Gastroesophageal sphincter (tissue), 4 donors: ENCODE data around the gene PHLDB1. TPM values are rescaled to one million over a fixed set of nuclear protein-coding genes. Genes with fewer than 3 reads are reported as not detected.

Experiments
- ATAC-seq: fragments of 150-250 bp; one replicate; pipeline ENCODE4 v1.9.1; 2016; ENCODE audit warnings: mild to moderate bottlenecking, moderate library complexity
- H3K27ac ChIP-seq, 4 donors: fragments of 200-600 bp; sonication (generic) in 3 of 4; 1 replicate in 3 of 4; 2 replicates in 1 of 4; pipeline ENCODE4 v1.5.1; 2016 to 2019
- H3K27me3 ChIP-seq: fragments of 200-600 bp; sonication (generic); one replicate; pipeline ENCODE4 v1.5.1; 2019
- H3K36me3 ChIP-seq, 2 donors: fragments of 200-600 bp; sonication (generic); one replicate each; pipeline ENCODE4 v1.5.1; 2019; ENCODE audit warnings: control low read depth in 1 of 2
- H3K4me1 ChIP-seq, 3 donors: fragments of 200-600 bp; sonication (generic); 1 replicate in 2 of 3; 2 replicates in 1 of 3; pipeline ENCODE4 v1.5.1; 2016 to 2019; ENCODE audit warnings: control low read depth in 2 of 3
- H3K4me3 ChIP-seq, 2 donors: fragments of 200-600 bp; sonication (generic); one replicate each; pipeline ENCODE4 v1.5.1; 2019; ENCODE audit warnings: mild to moderate bottlenecking in 1 of 2, moderate library complexity in 1 of 2
- H3K9me3 ChIP-seq, 3 donors: fragments of 200-600 bp; sonication (generic); one replicate each; pipeline ENCODE4 v1.5.1; 2017 to 2019; ENCODE audit warnings: control low read depth in 2 of 3
- EP300 ChIP-seq: sonication (generic); formaldehyde crosslinking; IDR thresholded peaks from one replicate; pipeline ENCODE4 v1.6.1; 2017; ENCODE audit warnings: antibody characterized with exemption, mild to moderate bottlenecking
- POLR2A ChIP-seq, 2 donors: fragments of 450-650 bp; IDR thresholded peaks; one replicate each; pipeline ENCODE4 v1.6.1; 2017; ENCODE audit warnings: antibody characterized with exemption in 2 of 2, mild to moderate bottlenecking in 2 of 2, moderate library complexity in 1 of 2
- POLR2AphosphoS5 ChIP-seq: sonication (generic); formaldehyde crosslinking; IDR thresholded peaks from one replicate; pipeline ENCODE4 v1.6.1; 2017; ENCODE audit warnings: antibody characterized with exemption
- WGBS, 2 donors: methylation state at CpG; one replicate each; pipeline ENCODE4 v1.1.5; 2018; ENCODE audit warnings: low coverage in 1 of 2; 5-methylcytosine and 5-hydroxymethylcytosine counted together
- total RNA-seq, 4 donors: library from RNA; depleted of rRNA; stranded (reverse); fragments of >200 nt; gene quantifications; one replicate each; pipeline ENCODE4 v1.1.0, GENCODE V29; 2016
- TF ChIP-seq, protein P1 (sequence below), 4 experiments: fragments of 200-600 bp in 2 of 4; fragments of 450-650 bp in 2 of 4; sonication (generic) in 1 of 4; IDR thresholded peaks; one replicate each; pipeline ENCODE4 v1.5.1; 2017 to 2019; ENCODE audit warnings: antibody characterized with exemption in 4 of 4, mild to moderate bottlenecking in 2 of 4, moderate library complexity in 2 of 4

PHLDB1 gene
- total RNA-seq, 4 donors from 2014 or later = 45.8 to 144 (median 101) TPM

DNA sequence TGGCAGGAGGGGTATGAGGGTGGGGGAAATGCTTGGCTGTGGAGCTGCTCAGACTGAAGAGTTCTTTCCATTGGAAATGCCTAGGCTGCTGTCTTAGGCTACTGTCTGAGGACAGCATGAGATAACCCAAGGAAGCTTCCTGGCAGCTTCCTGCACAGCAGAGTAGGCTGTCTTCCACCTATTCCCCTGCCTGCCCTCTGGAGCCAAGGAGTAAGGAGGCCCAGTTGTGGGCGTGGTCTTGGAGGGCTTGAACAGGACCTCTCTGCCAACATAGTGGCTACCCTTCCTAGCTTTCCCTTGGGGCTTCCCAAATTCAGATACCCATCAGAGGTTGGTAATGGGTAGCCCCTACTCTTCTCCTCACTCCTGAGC, 25.9 kb downstream of the PHLDB1 start:
- Histone ChIP-seq H3K36me3 (peaks cover 0 to 78% of the 10 kb centered on the region in 2 donors), H3K9me3 (no peaks in the 10 kb centered on the region), H3K27me3 (no peaks in the 10 kb centered on the region), H3K27ac (peak overlapping the region in 3 of 4 donors; percentile 81 to 90 (median 89)), H3K4me3 (no peak overlapping the region), H3K4me1 (peaks cover 4 to 98% (median 27%) of the 10 kb centered on the region in 3 donors)
- no CpG with 5 or more reads among the region's 1 CpG for WGBS, 2 donors
- no peak for ATAC-seq
- TF ChIP-seq, protein P1, sequence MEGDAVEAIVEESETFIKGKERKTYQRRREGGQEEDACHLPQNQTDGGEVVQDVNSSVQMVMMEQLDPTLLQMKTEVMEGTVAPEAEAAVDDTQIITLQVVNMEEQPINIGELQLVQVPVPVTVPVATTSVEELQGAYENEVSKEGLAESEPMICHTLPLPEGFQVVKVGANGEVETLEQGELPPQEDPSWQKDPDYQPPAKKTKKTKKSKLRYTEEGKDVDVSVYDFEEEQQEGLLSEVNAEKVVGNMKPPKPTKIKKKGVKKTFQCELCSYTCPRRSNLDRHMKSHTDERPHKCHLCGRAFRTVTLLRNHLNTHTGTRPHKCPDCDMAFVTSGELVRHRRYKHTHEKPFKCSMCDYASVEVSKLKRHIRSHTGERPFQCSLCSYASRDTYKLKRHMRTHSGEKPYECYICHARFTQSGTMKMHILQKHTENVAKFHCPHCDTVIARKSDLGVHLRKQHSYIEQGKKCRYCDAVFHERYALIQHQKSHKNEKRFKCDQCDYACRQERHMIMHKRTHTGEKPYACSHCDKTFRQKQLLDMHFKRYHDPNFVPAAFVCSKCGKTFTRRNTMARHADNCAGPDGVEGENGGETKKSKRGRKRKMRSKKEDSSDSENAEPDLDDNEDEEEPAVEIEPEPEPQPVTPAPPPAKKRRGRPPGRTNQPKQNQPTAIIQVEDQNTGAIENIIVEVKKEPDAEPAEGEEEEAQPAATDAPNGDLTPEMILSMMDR (IDR thresholded peaks at IDR 0.05) = no peak
- TF ChIP-seq POLR2AphosphoS5 = no peak
- TF ChIP-seq EP300 = no peak
- TF ChIP-seq POLR2A (IDR thresholded peaks at IDR 0.05) = no peak

DNA sequence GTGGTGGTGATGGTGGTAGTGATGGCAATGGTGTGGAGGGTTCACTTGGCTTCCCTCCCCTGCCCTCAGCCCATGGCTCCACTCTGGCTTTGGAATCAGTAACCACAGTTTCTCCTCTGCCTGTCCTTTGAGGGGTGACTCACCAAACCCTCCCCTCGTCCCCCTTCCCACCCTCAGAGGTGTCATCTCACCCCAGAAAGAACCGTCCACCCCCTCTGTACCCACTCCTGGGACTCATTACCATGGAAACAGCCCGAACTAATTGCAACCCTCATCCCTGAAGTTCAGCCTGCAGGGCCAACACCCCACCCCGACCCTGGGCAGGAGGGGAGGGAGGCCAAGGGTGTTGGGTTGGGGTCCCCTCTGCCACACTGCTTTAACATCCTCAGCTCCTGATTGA, 26.6 kb downstream of the PHLDB1 start:
- TF ChIP-seq, protein P1 (IDR thresholded peaks at IDR 0.05) = no peak
- no peak for TF ChIP-seq POLR2A (IDR thresholded peaks at IDR 0.05)
- no peak for TF ChIP-seq POLR2AphosphoS5
- TF ChIP-seq EP300 = no peak
- Histone ChIP-seq H3K4me3 (peak overlapping the region in 1 of 2 donors; percentile 51), H3K27me3 (no peaks in the 10 kb centered on the region), H3K27ac (peak overlapping the region; percentile 58 to 90 (median 85)), H3K9me3 (no peaks in the 10 kb centered on the region), H3K4me1 (peaks cover 4 to 92% (median 27%) of the 10 kb centered on the region in 3 donors), H3K36me3 (peaks cover 0 to 76% of the 10 kb centered on the region in 2 donors)
- no peak for ATAC-seq
- WGBS, 2 donors = 18% methylated on average over 3 of the region's 4 CpGs; no CpG with 5 or more reads in 1 of the 2 donors

DNA sequence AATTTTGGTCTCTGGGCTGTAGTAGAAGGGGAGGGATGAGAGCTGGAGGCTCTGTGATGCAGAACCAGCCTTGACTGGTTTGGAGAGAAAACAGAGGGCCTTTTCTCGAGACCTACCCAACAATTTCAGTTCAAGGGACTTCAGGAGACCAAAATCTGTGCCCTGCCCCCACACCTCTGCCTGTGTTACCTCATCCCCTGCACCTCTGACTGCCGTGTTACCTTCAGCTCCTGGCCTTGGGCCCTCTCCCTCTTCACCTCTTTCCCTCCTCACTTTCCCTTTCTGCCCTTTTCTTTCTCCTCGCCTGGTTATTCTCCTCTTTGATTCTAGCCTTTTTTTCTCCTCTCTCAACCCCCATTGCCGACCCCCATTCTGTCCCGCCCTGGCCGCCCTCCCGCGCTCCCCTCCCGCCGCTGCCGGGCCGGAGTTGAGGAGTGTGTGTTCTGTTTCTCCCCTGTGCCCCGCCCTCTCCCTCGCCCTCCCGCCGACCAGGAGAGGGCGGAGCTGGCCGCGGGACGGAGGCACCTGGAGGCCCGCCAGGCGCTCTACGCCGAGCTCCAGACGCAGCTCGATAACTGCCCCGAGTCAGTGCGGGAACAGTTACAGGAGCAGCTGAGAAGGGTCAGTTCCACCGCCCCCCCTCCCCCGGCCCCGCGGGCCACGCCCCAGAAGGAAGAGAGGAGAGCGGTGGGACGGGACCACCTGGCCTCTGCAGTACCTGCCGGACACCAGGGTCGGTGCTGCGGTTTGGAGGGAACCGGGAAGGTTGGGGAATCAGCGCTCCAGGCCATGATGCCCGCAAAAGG, 27.2 kb downstream of the PHLDB1 start:
- no peaks in the 10 kb centered on the region for H3K9me3 ChIP-seq
- H3K36me3 ChIP-seq = peaks cover 0 to 76% of the 10 kb centered on the region in 2 donors
- H3K27ac ChIP-seq = peak overlapping the region; percentile 69 to 90 (median 85)
- WGBS, 2 donors = 0 to 10% methylated on average over 1 to 9 of the region's 41 CpGs
- no peaks in the 10 kb centered on the region for H3K27me3 ChIP-seq
- TF ChIP-seq, protein P1 (IDR thresholded peaks at IDR 0.05) = peak in 3 of 4 experiments; percentile 22 to 67 (median 30)
- TF ChIP-seq EP300 (no peak), POLR2A (IDR thresholded peaks at IDR 0.05) (no peak), POLR2AphosphoS5 (peak; percentile 62)
- peaks cover 4 to 85% (median 27%) of the 10 kb centered on the region in 3 donors for H3K4me1 ChIP-seq
- peak overlapping the region; percentile 34 to 51 for H3K4me3 ChIP-seq
- ATAC-seq = peak; percentile 94

DNA sequence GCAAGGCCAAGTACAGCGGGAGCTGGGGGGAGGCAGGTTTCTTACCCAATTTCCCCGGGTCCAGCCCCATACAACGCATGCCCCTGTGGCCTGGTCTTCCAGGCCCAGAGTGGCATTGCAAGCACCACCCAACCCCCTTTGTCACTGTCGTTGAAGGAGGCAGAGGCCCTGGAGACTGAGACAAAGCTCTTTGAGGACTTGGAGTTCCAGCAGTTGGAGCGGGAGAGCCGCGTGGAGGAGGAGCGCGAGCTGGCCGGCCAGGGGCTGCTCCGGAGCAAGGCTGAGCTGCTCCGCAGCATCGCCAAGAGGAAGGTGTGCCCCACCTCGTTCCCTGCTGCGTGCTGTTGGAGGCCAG, 27.8 kb downstream of the PHLDB1 start:
- no peaks in the 10 kb centered on the region for H3K27me3 ChIP-seq
- H3K4me3 ChIP-seq = peak overlapping the region; percentile 34 to 51
- 0 to 41% methylated on average over 1 to 4 of the region's 15 CpGs for WGBS, 2 donors
- peaks cover 4 to 85% (median 27%) of the 10 kb centered on the region in 3 donors for H3K4me1 ChIP-seq
- peak overlapping the region; percentile 69 to 90 (median 85) for H3K27ac ChIP-seq
- peaks cover 0 to 76% of the 10 kb centered on the region in 2 donors for H3K36me3 ChIP-seq
- TF ChIP-seq, protein P1 (IDR thresholded peaks at IDR 0.05) = no peak
- TF ChIP-seq EP300 = no peak
- no peak for TF ChIP-seq POLR2AphosphoS5
- TF ChIP-seq POLR2A (IDR thresholded peaks at IDR 0.05) = no peak
- H3K9me3 ChIP-seq = no peaks in the 10 kb centered on the region
- peak; percentile 51 for ATAC-seq

DNA sequence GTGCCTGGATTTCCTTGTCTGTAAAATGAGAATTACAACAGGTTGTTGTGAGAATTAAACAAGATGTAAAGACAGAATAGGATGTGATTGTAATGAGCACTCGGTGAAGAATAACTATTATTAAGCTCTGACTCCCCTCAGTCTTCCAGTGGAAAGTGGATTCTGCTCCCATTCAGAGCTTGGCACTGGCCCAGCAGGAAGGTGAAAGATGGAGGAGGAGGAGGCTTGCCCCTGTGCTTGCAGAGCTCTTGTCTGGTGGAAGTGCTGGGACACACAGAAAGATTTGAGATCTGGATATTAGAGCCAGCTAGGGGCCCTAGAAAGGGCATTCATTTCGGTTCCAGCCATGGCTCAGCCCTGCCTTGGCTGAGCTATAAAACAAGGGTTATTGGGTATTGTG, 28.2 kb downstream of the PHLDB1 start:
- no peaks in the 10 kb centered on the region for H3K9me3 ChIP-seq
- 29 to 32% methylated on average over 2 of the region's 2 CpGs for WGBS, 2 donors
- H3K4me3 ChIP-seq = peak overlapping the region in 1 of 2 donors; percentile 51
- ATAC-seq = no peak
- H3K4me1 ChIP-seq = peaks cover 4 to 85% (median 27%) of the 10 kb centered on the region in 3 donors
- no peaks in the 10 kb centered on the region for H3K27me3 ChIP-seq
- TF ChIP-seq POLR2AphosphoS5 (no peak), EP300 (no peak), POLR2A (IDR thresholded peaks at IDR 0.05) (no peak)
- TF ChIP-seq, protein P1 (IDR thresholded peaks at IDR 0.05) = no peak
- peak overlapping the region; percentile 69 to 90 (median 85) for H3K27ac ChIP-seq
- peaks cover 0 to 76% of the 10 kb centered on the region in 2 donors for H3K36me3 ChIP-seq
